T-cell (primary cell): ENCODE data around the gene GRIA3. TPM values are rescaled to one million over a fixed set of nuclear protein-coding genes. Genes with fewer than 3 reads are reported as not detected.
"Not testable (repeated sequence)": the region's sequence is repeated elsewhere in the genome, so short reads cannot be mapped to it uniquely, and the experiment has no call there.

ENCODE experiments used
- ATAC-seq, 4 experiments: fragments of 200-7000 bp in 3 of 4; fragments of 150-1000 bp in 1 of 4; cut with Tn5 transposase; replicated peaks in 1 of 4; 1 replicate in 3 of 4; 2 replicates in 1 of 4; pipeline ENCODE4 v1.10.0; 2021; ENCODE audit warnings: moderate library complexity in 3 of 4, mild to moderate bottlenecking in 2 of 4, moderate number of reproducible peaks in 1 of 4
- CTCF ChIA-PET, 2 donors: fragments of 300-600 bp; sonication (Branson Sonifier 250); formaldehyde crosslinking; loops; one replicate each; lab custom pipeline; 2022; ENCODE audit warnings: antibody characterized with exemption in 2 of 2; lab: Charles Lee
- POLR2A ChIA-PET, 2 donors: fragments of 300-600 bp; sonication (Branson Sonifier 250); formaldehyde crosslinking; loops; one replicate each; lab custom pipeline; 2022; ENCODE audit warnings: antibody characterized with exemption in 2 of 2; lab: Charles Lee
- DNase-seq, 35 experiments: peaks; one replicate each; pipeline versions ENCODE4 v3.0.0 to v3.0.0-alpha.2; 2013 to 2023
- H3K27ac ChIP-seq: one replicate; pipeline ENCODE4 v1.5.1; 2013; ENCODE audit warnings: low read length
- H3K27me3 ChIP-seq, 2 experiments: replicated peaks in 1 of 2; 1 replicate in 1 of 2; 2 replicates in 1 of 2; pipeline versions ENCODE4 v1.6.1 to v1.7.0; 2013; ENCODE audit warnings: low read length in 1 of 2, mixed read lengths in 1 of 2; ENCODE audit not compliant: control insufficient read depth in 2 of 2, insufficient read depth in 2 of 2; ENCODE audit errors: extremely low read depth in 1 of 2
- H3K36me3 ChIP-seq, 2 donors: 1 replicate in 1 of 2; 2 replicates in 1 of 2; pipeline versions ENCODE4 v1.6.1 to v1.7.0; 2013; ENCODE audit warnings: low read length in 1 of 2; ENCODE audit not compliant: control insufficient read depth in 2 of 2, insufficient read depth in 1 of 2; ENCODE audit errors: extremely low read depth in 1 of 2
- H3K4me1 ChIP-seq, 2 experiments: 1 replicate in 1 of 2; 2 replicates in 1 of 2; pipeline versions ENCODE4 v1.6.1 to v1.7.0; 2013; ENCODE audit warnings: low read length in 2 of 2, mixed read lengths in 1 of 2; ENCODE audit not compliant: insufficient read depth in 2 of 2, control insufficient read depth in 1 of 2; ENCODE audit errors: extremely low read depth in 1 of 2
- H3K4me3 ChIP-seq, 2 donors: 1 replicate in 1 of 2; 2 replicates in 1 of 2; pipeline versions ENCODE4 v1.5.1 to v1.7.0; 2013; ENCODE audit warnings: mild to moderate bottlenecking in 2 of 2, low read length in 1 of 2, moderate library complexity in 1 of 2; ENCODE audit not compliant: control insufficient read depth in 1 of 2; ENCODE audit errors: extremely low read depth in 1 of 2
- H3K9me3 ChIP-seq: 2 replicates; pipeline ENCODE4 v1.7.0; 2013
- H3K27ac Mint-ChIP-seq, 2 donors: one replicate each; pipeline ENCODE4 v1.8.0; 2020 to 2021; ENCODE audit warnings: mild to moderate bottlenecking in 2 of 2, mixed read lengths in 2 of 2
- H3K27me3 Mint-ChIP-seq, 2 donors: one replicate each; pipeline ENCODE4 v1.8.0; 2021 to 2022; ENCODE audit warnings: mixed read lengths in 2 of 2
- H3K36me3 Mint-ChIP-seq: one replicate; pipeline ENCODE4 v1.8.0; 2021; ENCODE audit warnings: mixed read lengths
- H3K4me1 Mint-ChIP-seq, 3 donors: one replicate each; pipeline ENCODE4 v1.8.0; 2020 to 2022; ENCODE audit warnings: mixed read lengths in 3 of 3, mild to moderate bottlenecking in 1 of 3
- H3K4me3 Mint-ChIP-seq, 3 donors: one replicate each; pipeline ENCODE4 v1.8.0; 2020 to 2022; ENCODE audit warnings: mild to moderate bottlenecking in 3 of 3, mixed read lengths in 3 of 3, moderate library complexity in 3 of 3
- H3K9me3 Mint-ChIP-seq, 3 donors: one replicate each; pipeline ENCODE4 v1.8.0; 2020 to 2022; ENCODE audit warnings: mixed read lengths in 3 of 3
- WGBS: methylation state at CpG from one replicate; pipeline ENCODE4 v1.1.5; 2013; ENCODE audit warnings: missing lambda C conversion rate; ENCODE audit not compliant: insufficient coverage; 5-methylcytosine and 5-hydroxymethylcytosine counted together
- total RNA-seq, 35 experiments: library from RNA in 6 of 35; stranded (reverse) in 6 of 35; fragments of 120-200 nt in 1 of 35; gene quantifications; one replicate each; pipeline versions ENCODE4 v1.2.1 to v1.2.4 and lab custom pipeline; 2013 to 2026

Gene GRIA3
- total RNA-seq, 5 donors from 2014 or later (not counting 1 experiment from before 2014, with no cell fraction given), result 0.82 TPM; not detected in 4

DNA sequence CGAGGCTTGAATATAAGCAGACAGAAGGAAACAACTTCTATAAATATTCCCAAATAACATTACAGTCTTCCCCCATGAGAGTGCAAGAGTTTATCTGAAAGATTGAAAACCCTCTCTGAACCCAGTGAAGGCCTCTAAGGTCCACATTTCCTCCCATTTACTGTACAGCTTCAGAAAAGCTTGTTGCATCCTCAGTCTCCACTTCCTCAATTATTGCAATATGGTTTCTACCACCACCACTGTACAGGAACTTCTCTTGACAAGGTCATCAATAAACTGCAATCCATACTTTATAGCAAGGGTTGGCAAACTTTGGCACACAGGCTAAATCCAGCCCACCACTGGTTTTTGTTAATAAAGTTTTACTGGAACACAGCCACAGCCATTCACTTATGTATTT is 309.8 kb downstream of the GRIA3 start:
- H3K27me3 Mint-ChIP-seq, result peaks cover 2 to 14% of the 10 kb centered on the region in 2 donors
- H3K4me3 Mint-ChIP-seq, result no peak overlapping the region
- DNase-seq (no peak), ATAC-seq (no peak)
- no peak overlapping the region for H3K27ac ChIP-seq
- no peaks in the 10 kb centered on the region for H3K9me3 Mint-ChIP-seq
- H3K36me3 Mint-ChIP-seq, result no peaks in the 10 kb centered on the region
- H3K4me1 Mint-ChIP-seq, result no peaks in the 10 kb centered on the region
- H3K9me3 ChIP-seq, result no peaks in the 10 kb centered on the region
- POLR2A ChIA-PET, result no interaction called here
- CTCF ChIA-PET, result no interaction called here
- no peaks in the 10 kb centered on the region for H3K4me1 ChIP-seq
- no peak overlapping the region for H3K27ac Mint-ChIP-seq
- no peaks in the 10 kb centered on the region for H3K36me3 ChIP-seq
- no peak overlapping the region for H3K4me3 ChIP-seq
- WGBS, result no CpG with 5 or more reads among the region's 1 CpG
- H3K27me3 ChIP-seq, result no peaks in the 10 kb centered on the region

DNA sequence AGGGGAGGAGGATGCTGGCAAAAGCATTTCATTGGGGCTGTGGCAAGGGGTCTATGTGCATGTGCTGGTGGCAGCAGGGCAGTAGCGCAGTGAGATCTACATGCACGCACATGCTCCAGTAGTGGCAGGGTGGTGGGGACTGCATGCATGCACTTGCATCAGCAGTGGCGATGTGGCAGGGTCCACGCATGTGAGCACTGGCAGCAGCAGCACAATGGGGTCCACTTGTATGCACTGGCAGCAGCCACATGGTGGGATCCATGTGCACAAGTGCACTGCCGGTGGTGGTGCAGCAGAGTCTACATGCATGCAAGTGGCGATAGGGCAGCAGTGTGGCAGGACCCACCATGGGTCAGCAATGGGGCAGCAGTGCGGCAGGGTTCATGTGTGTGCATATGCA is 315.7 kb downstream of the GRIA3 start:
- Mint-ChIP-seq H3K4me1 (no peaks in the 10 kb centered on the region), H3K27ac (no peak overlapping the region), H3K36me3 (no peaks in the 10 kb centered on the region), H3K4me3 (no peak overlapping the region), H3K27me3 (peaks cover 0 to 35% of the 10 kb centered on the region in 2 donors), H3K9me3 (no peaks in the 10 kb centered on the region)
- ChIA-PET POLR2A (no interaction called here), CTCF (no interaction called here)
- Histone ChIP-seq H3K4me1 (no peaks in the 10 kb centered on the region), H3K27ac (no peak overlapping the region), H3K9me3 (no peaks in the 10 kb centered on the region), H3K36me3 (no peaks in the 10 kb centered on the region), H3K27me3 (peaks cover 0 to 5% of the 10 kb centered on the region in 2 experiments), H3K4me3 (no peak overlapping the region)
- no peak for ATAC-seq
- WGBS, result 97% methylated on average over 6 of the region's 7 CpGs
- no peak for DNase-seq

DNA sequence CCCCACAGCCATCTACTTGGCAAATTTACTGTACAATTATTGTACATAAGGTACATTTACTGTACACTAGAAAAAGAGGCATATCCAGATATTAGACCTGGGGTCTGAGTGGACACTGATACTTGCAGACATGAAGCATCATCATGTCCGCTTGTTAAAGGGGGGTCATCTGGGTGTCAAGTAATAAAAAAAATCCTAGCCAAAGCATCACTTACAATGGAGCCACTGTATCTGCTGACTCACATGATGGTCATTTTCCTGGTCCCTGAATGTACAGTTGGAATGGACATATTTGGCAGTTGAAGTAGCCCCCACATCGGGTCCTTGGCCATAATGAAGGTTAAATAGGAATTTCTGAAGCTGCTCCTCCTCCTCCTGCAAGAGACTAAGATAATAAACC is 320.0 kb downstream of the GRIA3 start:
- no CpG with 5 or more reads among the region's 2 CpGs for WGBS
- POLR2A ChIA-PET, result no interaction called here
- DNase-seq, result no peak

DNA sequence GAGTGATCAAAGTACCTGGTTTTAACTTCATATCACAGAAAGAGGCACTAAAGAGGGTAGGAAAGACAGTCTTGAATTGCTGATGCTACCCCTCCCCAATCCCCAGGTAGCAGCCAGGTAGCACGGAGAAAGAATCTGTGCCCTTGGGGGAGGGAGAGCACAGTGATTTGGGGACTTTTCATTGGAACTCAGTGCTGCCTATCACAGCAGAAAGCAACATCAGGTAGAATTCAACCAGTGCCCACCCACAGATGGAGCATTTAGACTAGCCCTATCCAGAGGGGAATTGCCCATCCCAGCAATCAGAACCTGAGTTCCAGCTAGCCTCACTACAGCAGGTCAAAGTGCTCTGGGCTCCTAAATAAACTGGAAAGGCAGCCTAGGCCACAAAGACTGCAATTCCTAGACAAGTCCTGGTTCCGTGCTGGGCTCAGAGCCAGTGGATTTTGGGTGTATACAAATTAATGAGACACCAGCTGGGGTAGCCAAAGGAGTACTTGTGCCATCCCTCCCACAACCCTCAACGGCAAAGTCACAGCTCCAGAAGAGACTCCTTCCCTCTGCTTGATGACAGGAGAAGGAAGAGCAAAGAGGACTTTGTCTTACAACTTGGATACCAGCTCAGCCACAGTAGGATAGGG is 320.7 kb downstream of the GRIA3 start:
- no peak overlapping the region for H3K4me3 ChIP-seq
- DNase-seq (no peak), ATAC-seq (no peak)
- Mint-ChIP-seq H3K36me3 (no peaks in the 10 kb centered on the region), H3K4me1 (no peaks in the 10 kb centered on the region), H3K9me3 (peaks cover 6 to 10% (median 8%) of the 10 kb centered on the region in 3 donors), H3K4me3 (no peak overlapping the region), H3K27ac (no peak overlapping the region), H3K27me3 (peaks cover 0 to 24% of the 10 kb centered on the region in 2 donors)
- ChIA-PET CTCF (no interaction called here), POLR2A (no interaction called here)
- no peak overlapping the region for H3K27ac ChIP-seq
- WGBS, result no CpG with 5 or more reads among the region's 3 CpGs
- no peaks in the 10 kb centered on the region for H3K36me3 ChIP-seq
- no peaks in the 10 kb centered on the region for H3K4me1 ChIP-seq
- peaks cover 0 to 6% of the 10 kb centered on the region in 2 experiments for H3K27me3 ChIP-seq
- H3K9me3 ChIP-seq, result no peaks in the 10 kb centered on the region

More for the DNA sequence above, 320.0 kb downstream of the GRIA3 start:
- H3K27ac Mint-ChIP-seq, result no peak overlapping the region
- H3K36me3 Mint-ChIP-seq, result no peaks in the 10 kb centered on the region
- no peak for ATAC-seq
- H3K9me3 Mint-ChIP-seq, result peaks cover 6 to 10% (median 8%) of the 10 kb centered on the region in 3 donors
- Histone ChIP-seq H3K36me3 (no peaks in the 10 kb centered on the region), H3K27ac (no peak overlapping the region), H3K9me3 (no peaks in the 10 kb centered on the region), H3K27me3 (peaks cover 0 to 6% of the 10 kb centered on the region in 2 experiments), H3K4me1 (no peaks in the 10 kb centered on the region), H3K4me3 (no peak overlapping the region)
- peaks cover 0 to 30% of the 10 kb centered on the region in 2 donors for H3K27me3 Mint-ChIP-seq
- H3K4me1 Mint-ChIP-seq, result no peaks in the 10 kb centered on the region
- CTCF ChIA-PET, result no interaction called here
- no peak overlapping the region for H3K4me3 Mint-ChIP-seq

DNA sequence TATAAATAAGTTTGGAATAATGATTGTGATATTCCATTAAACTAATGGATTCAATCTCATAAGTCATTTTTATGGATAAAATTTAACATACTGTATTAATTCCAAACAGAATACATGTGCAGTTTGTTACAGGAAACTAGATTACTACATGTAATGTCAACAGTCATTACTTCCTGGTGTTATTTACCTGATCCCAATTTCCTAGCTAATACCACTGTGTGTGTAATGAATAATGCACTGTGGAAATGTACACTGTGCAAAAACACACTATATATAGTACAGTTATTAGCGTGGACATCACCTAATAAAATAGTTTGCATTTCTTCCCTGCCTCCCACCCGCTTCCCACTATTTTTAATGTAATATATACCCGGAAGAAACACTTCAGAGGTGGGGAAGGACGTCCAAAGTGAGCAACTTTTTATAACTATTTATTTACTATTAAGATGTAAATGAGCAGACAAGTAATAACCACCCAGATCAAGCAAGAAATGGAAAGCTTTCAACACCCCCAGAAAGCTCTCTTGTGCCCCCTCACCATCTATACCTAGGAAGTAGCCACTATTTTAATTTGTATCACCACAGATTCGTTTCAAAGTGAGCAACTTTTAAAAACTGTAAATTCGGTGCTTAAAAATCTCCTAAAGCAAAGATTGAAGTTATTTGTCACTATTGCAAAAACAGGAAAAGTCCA is 329.7 kb downstream of the GRIA3 start:
- Mint-ChIP-seq H3K9me3 (peaks cover 14 to 17% (median 16%) of the 10 kb centered on the region in 3 donors), H3K27ac (no peak overlapping the region), H3K36me3 (no peaks in the 10 kb centered on the region), H3K27me3 (peaks cover 2 to 5% of the 10 kb centered on the region in 2 donors), H3K4me3 (peak overlapping the region in 1 of 3 donors; percentile 37), H3K4me1 (no peaks in the 10 kb centered on the region)
- ATAC-seq (no peak), DNase-seq (no peak)
- Histone ChIP-seq H3K36me3 (no peaks in the 10 kb centered on the region), H3K27me3 (no peaks in the 10 kb centered on the region), H3K4me1 (no peaks in the 10 kb centered on the region), H3K9me3 (no peaks in the 10 kb centered on the region), H3K27ac (no peak overlapping the region), H3K4me3 (no peak overlapping the region)
- ChIA-PET POLR2A (no interaction called here), CTCF (no interaction called here)
- no CpG with 5 or more reads among the region's 6 CpGs for WGBS

DNA sequence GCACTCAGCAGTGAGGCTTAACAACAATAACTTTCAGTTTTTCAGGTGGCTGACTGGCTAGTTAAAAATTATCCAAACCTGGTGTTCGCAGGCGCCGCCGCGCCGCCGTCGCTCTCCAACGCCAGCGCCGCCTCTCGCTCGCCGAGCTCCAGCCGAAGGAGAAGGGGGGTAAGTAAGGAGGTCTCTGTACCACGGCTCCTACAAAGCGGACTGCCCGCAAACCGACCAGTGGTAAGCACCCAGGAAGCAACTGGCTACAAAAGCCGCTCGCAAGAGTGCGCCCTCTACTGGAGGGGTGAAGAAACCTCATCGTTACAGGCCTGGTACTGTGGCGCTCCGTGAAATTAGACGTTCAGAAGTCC is 330.2 kb downstream of the GRIA3 start:
- H3K27me3 Mint-ChIP-seq, H3K27ac ChIP-seq, H3K36me3 ChIP-seq, POLR2A ChIA-PET, H3K27ac Mint-ChIP-seq, CTCF ChIA-PET, H3K4me1 ChIP-seq, H3K9me3 ChIP-seq, DNase-seq, H3K27me3 ChIP-seq, ATAC-seq, H3K36me3 Mint-ChIP-seq, H3K4me3 ChIP-seq, H3K4me1 Mint-ChIP-seq: not testable (repeated sequence)
- no CpG with 5 or more reads among the region's 26 CpGs for WGBS
- Mint-ChIP-seq H3K4me3 (peak overlapping the region in 2 of 3 donors; percentile 37 to 55), H3K9me3 (peaks cover 14 to 17% (median 16%) of the 10 kb centered on the region in 3 donors)
